ENCODE results near the gene TMEM225B.
A peak's percentile ranks its signal among the peaks of the same experiment; 100 is the strongest.
"Not testable (repeated sequence)": the region's sequence is repeated elsewhere in the genome, so short reads cannot be mapped to it uniquely, and the experiment has no call there.

The TMEM225B gene

DNA sequence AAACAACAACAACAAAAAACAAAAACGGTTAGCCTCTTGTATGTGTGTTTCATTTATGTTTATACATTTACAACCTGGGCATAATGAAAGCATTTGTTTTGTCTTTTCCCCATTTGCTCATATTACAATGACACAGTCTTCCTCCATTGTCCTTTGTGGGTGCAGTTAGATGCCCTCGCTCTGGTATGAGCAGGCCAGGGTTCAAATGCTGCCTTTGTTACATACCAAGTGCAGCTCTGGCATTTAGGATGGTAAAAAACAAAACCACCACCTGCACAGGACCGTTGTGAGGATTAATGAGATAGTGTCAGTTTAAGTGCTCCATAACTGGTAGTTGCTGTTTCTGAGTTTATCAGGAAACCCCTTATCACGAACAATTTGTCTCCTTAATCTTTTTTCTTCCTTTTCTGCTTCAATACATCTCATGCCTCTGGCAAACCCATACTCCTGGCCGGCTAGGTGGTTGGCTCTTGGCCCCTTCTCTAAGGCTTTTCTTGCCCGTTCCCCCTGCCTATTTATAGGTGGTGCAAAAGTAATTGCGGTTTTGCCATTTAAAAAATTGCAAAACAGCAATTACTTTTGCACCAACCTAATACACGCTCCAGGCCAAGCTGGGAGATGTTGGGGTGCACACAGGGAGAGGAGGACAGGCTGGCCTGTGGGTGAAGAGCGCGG is 18.6 kb upstream of the TMEM225B start:
- DNase-seq (ENCODE audit: low read depth in 2 of 2) = no peak

DNA sequence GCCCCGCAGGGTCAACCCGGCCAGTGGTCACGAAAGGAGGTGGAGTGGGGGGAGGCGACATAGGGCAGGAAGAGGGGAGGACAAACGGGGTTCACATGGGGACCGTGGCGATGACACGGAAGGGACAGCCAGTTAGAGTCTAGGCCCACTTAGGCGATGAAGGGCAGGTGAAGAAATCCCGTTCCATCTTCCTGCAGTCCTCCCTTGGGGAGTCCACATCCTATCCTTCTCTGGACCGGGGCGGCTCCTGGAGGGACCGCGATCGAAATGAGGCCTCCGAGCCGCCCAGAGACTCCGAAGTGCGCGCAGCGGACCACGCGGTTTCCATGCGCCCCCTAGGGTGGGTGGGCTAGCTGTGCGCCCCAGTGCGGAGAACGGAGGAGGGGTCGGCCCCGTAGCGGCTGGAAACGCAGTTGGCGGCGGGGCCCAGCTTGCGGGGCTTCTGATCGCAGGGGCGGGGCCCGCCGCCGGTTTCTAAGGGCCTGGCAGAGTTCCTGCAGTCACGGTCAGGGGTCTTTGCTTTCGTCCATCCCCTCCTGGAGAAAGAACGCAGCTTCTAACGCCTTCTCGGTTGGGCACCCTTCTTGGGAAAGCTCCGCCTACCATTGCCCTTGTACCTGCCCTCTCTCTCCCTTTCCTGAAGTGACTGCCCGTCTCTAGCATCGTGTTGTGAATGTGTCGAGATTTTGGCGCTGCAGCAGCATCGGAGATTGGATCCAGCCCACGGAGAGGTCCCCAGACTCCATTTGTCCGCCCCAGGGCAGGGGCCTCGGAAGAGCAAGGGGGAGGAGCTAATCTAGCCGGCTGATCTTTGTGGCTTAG is 17.9 kb upstream of the TMEM225B start:
- DNase-seq (ENCODE audit: low read depth in 2 of 2) = peak; percentile 26 to 32

DNA sequence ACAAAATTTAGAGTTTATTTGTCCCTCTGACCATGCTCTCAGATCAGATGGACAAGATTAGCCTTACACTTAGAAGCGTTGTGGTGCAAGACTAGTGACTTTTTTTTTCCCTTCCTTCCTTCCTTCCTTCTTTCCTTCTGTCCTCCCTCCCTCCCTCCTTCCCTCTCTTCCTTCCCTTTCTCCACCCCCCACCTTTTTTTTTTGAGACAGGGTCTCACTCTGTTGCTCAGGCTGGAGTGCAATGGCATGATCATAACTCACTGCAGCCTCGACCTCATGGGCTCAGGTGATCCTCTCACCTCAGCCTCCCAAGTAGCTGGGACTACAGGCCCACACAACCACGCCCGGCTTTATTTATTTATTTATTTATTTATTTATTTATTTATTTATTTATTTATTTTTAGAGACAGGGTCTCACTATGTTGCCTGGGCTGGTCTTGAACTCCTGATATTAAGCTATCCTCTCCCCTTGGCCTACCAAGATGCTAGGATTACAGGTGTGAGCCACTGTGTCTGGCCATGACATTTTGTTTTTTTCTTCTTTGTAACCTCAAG is 17.2 kb upstream of the TMEM225B start:
- DNase-seq (ENCODE audit: low read depth in 2 of 2) = not testable (repeated sequence)

DNA sequence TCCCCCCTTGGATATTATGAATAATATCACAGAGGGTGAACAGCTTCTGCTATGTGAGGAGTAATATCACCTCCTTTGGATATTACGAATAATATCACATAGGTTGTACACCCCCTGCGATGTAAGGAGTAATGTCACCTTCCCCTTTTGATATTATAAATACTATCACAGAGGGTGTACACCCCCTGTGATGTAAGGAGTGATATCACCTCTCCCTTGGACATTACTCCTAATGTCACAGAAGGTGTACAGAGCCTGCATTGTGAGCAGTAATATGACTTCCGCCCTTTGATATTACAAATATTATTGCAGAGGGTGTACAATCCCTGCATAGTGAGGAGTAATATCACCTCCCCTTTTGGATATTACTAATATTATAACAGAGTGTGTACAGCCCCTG is 9.2 kb upstream of the TMEM225B start:
- no peak for DNase-seq (ENCODE audit: low read depth in 2 of 2)

DNA sequence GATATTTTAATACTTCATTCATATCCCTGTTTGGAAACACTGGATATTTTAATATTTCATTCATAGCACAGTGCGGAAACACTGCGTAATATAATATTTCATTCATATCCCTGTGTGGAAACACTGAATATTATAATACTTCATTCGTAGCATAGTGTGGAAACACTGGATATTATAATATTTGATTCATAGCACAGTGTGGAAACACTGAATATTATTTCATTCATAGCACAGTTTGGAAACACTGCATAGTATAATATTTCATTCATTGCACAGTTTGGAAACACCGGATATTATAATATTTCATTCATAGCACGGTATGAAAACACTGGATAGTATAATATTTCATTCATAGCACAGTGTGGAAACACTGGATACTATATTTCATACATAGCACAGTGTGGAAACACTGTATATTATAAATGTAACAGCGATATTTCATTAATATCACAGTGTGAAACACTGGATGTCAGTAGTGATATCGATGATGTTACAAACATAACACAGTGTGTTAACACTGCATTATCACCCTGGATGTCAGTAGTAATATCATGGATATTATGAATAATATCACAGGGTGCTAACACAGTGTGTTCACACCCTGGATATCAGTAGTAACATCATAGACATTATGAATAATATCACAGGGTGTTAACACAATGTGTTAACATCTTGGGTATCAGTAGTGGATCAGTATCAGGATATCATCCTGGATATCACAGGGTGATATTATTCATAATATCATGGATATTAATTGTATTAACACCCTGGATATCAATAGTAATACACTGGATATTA is 2.9 kb upstream of the TMEM225B start:
- no peak for DNase-seq (ENCODE audit: low read depth in 2 of 2)

DNA sequence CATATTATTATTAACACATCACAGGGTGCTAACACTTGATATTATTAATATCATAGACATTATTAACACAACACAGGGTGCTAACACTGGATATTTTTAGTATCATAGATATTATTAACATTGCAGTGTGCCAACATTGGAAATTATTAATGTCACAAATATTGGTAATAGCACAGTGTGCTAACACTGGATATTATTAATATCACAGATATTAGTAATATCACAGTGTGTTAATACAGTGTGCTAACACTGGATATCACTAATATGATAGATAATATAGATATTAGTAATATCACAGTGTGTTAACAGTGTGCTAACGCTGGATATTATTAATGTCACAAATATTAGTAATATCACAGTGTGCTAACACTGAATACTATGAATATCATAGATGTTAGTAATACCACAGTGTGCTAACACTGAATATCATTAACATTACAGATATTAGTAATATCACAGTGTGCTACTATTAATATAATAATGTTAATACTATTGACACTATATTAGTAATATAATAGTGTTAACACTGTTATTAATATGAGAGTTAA is 1.6 kb upstream of the TMEM225B start:
- DNase-seq (ENCODE audit: low read depth in 2 of 2) = no peak

DNA sequence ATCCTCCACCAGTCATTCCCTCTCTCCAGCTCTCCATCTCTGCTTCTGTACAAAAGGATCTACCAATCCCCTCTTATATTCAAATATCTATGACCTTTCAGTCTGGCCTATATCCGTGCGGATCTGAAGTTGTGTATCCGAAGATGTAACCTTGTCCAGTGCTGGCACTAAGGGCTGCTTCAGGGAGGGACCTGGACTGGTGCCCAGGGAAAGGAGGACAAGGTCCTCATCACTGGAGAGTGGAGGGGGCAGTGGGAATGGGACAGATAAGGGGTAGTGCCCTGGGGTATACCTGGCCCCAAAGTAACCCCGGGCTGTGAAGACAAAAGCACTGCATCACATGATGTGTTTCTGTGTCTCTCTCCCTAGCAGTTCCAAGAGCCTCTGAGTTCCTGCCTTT is 1.8 kb downstream of the TMEM225B start:
- no peak for DNase-seq (ENCODE audit: low read depth in 2 of 2)

DNA sequence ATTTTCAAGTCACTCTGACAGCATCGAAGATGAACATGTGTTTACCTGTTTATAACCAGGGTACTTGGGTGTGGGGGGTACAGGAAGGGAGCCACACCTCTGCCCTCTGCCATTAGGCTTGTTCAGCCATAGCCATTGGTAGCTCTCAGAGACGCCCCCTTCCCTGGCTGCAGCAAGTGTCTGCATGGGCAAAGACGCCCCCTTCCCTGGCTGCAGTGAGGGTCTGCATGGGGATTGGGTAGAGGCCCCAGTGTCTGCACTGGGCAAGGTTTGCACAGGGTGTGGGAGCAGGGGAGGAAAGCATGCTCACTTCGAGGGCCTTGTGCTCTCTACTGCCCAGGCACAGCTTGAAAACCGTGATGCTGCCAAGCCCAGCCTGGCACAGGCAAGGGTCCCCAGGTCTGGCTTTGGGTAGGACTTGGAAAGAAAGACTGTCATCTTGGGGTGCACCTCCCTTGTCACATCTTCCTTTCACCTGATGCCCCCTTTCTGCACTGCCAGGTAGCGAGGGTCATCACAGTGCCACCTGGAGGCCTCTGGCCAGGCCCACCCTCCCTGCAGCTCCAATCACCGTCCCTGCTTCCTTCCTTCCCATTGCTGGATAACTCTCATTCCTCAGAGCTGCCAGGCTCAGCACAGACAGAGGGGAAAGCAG is 3.7 kb downstream of the TMEM225B start:
- DNase-seq (ENCODE audit: low read depth in 2 of 2) = no peak

DNA sequence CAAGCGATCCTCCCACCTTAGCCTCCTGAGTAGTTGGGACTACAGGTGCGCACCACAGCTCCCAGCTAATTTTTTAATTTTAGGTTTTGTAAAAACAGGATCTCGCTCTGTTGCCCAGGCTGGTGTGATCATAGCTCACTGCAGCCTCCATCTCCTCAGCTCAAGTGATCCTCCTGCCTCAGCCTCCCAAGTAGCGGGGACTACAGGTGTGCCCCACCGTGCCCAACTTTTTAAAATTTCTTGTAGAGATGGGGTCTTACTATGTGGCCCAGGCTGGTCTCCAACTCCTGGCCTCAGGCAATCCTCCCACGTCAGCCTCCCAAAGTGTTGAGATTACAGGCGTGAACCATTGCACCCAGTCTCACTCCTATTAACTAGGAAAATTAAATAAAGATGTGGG is 7.5 kb downstream of the TMEM225B start:
- no peak for DNase-seq (ENCODE audit: low read depth in 2 of 2)

DNA sequence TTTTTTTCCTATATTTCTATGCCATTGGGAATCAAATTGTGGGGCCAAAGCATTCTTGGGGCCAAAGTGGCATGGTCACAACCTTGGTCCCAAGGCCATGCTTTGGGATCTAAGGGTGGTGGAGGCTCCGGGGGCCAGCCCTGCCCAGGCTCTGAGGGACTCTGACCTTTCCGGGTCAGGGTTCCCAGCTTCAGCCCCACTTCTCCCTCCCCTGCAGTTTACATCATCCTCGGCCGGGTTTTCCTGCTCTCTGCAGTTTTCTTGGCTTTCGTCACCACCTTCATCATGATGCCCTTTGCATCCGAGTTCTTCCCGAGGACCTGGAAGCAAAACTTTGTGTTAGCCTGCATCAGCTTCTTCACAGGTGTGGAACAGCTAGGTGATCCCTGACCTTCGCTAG is 8.5 kb downstream of the TMEM225B start:
- DNase-seq (ENCODE audit: low read depth in 2 of 2) = no peak

DNA sequence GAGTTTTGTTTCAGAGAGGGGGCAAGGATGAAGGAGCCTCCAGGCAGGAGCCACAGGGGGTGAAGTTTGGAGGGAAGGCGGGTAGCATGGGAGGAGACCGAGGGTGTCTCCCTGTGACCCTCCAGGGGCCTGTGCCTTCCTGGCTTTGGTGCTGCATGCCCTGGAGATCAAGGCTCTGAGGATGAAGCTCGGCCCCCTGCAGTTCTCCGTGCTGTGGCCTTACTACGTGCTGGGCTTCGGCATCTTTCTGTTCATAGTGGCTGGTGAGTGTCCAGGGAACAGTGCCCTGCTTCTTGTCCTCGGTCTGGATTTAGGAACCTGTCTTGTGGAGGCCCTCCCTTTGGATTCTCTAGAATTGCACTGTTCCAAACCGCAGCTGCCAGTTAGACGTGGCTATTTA is 9.5 kb downstream of the TMEM225B start:
- DNase-seq (ENCODE audit: low read depth in 2 of 2) = no peak

DNA sequence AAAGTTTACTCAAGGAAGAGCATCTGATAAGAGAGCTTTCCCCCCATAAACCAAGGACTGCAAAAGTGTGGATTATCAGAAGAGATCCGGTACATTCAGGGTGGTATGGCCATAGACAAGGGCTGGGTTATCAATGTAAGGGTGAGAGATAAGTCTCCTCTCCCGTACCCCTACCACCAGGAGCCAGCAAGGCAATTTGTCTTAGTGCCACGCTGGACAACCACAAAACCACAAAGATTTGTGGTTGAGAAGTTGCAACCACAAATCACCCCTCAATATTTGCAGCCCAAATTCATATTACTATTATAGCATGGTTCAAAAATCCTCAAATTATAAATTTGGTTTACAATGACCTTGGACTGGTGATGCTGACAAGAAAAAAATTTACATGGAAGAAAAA is 16.4 kb downstream of the TMEM225B start:
- DNase-seq (ENCODE audit: low read depth in 2 of 2) = no peak

DNA sequence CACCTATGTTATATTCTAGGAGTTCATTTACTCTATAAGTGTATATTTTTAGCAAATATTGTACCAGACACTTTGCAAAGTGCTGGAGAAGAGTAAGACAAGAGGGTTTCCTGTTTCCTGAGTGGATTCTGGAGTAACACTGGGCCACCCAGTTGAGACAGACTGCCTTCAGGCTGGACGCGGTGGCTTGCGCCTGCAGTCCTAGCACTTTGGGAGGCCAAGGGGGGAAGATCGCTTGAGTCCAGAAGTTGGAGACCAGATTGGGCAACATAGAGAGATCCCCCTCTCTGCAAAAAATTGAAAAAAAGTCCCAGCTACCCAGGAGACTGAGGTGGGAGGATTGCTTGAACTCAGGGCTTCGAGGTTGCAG is 17.9 kb downstream of the TMEM225B start:
- no peak for DNase-seq (ENCODE audit: low read depth in 2 of 2)

DNA sequence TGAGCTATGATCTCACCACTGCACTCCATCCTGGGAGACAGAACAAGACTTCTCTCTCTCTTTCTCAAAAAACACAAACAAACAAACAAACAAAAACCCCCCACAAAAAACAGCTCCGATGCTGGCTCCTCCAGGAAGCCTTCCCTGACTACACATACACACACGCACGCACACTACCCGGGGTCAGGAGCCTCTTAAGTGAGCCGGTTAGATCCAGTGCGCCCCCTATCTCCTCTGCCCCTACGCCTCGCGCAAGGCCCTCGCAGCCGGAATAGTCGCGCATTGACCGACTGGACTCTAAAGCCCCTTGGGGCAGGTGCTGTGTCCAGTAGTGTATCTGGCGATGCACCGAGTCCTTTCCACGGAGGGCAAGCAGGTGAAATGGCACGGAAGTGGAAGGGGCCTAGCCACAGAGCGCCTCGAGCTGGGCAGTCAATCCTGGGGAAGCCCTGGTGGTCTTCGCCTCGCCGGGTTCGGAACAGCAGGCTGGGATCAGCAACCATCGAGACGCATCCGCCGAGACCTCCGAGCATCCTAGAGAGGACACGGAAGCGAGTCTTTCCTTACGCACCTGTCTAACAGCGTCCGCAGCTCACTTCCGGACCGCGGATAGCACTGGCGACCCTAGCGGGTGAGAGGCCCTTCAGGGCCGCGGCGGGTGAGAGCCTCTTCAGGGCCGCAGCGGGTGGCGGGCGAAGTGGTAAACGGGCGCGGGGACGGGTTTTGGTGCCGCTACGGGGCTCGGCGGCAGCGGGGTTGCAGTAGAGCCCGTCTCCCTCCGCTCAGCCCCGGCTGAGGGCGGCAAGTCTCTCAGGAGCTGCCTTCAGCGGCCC is 18.5 kb downstream of the TMEM225B start, which contains the start of gene ZSCAN25:
Gene ZSCAN25, plus strand, starts transcription at position 588 of the 833 bp plus-strand sequence. CDS start 2,661 bp downstream, outside the sequence.
- peak; percentile 79 to 85 for DNase-seq (ENCODE audit: low read depth in 2 of 2)

DNA sequence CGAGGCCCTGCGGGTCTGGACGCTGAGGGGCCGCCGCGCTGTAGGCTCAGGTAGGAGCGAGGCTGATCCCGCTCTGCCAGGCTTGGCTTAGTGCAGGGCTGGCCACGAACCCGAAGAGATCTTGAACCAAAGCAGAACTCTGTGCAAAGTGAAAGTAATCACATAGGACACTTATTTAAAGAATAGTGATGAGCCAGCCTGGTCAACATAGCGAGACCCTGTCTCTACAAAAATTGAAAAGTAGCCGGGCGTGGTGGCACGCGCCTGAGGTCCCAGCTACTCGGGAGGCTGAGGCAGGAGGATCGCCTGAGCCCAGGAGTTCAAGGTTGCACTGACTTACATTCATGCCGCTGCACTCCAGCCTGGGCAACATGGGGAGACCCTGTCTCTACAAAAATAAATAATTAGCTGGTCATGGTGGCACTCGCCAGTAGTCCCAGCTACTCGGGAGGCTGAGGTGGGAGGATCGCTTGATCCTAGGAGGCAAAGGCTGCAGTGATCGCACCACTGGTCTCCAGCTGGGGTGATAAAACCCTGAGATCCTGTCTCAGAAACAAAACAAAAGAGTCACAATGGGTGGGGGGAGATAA is 19.2 kb downstream of the TMEM225B start:
- DNase-seq (ENCODE audit: low read depth in 2 of 2) = no peak

DNA sequence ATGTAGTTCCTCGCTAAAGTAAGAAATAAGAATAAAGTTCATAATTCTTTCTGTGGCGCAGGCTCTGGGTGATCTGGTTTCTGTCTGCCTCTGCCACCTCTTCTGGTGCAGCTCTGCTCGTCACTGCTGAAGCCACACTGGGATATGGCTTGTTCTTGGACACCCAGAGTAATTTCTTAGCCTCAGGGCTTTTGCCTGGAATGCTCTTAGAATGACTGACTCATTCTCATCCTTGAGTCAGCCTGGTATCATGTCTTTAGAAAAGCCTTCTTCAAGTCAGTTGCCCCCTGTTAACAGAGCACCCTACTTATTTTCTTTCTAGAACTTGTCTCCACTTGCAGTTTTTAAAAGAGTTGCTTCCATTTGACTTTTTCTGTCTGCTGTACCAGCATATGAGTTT is 20.7 kb downstream of the TMEM225B start:
- no peak for DNase-seq (ENCODE audit: low read depth in 2 of 2)

DNA sequence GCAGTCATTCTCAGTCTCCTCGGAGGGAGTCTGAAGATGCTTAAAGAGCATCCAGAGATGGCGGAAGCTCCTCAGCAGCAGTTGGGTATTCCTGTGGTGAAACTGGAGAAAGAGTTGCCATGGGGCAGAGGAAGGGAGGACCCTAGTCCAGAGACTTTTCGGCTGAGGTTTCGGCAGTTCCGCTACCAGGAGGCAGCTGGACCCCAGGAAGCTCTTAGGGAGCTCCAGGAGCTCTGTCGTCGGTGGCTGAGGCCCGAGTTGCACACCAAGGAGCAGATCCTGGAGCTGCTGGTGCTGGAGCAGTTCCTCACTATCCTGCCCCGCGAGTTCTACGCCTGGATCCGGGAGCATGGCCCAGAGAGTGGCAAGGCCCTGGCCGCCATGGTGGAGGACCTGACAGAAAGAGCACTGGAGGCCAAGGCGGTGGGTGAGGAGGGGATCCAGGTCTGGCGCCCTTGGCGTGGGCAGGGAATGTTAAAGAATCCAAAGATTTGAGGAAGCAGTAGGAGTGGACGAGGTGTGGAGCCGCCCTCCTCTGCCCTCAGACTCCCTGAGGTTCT is 21.6 kb downstream of the TMEM225B start:
- DNase-seq (ENCODE audit: low read depth in 2 of 2) = no peak

DNA sequence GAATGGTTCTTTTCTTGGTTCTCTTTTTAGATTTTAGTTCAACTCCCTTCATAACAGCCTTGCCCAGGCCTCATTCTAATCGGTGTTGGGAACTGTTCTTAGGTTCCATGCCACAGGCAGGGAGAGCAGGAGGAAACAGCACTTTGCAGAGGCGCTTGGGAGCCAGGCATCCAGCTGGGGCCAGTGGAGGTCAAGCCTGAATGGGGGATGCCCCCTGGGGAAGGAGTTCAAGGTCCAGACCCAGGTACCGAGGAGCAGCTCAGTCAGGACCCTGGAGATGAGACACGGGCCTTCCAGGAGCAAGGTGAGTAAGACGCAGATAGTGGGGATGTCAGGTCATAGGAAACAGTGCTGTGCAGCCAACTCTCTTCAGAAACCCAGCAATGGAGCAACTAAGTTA is 23.2 kb downstream of the TMEM225B start:
- DNase-seq (ENCODE audit: low read depth in 2 of 2) = no peak

DNA sequence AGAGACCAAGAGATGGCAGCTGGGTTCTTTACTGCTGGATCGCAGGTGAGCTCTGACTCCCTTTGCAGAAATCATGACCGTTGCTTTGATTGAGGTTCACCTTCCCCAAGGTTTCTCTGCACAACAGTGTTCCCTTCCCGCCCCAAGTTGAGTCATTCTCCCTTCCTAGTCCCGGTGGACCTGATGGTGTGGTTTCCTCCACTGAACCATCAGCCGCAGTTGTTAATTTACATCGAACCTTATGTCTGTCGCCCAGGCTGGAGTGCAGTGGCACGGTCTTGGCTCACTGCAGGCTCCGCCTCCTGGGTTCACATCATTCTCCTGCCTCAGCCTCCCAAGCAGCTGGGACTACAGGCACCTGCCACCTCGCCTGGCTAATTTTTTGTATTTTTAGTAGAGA is 24.5 kb downstream of the TMEM225B start:
- DNase-seq (ENCODE audit: low read depth in 2 of 2) = no peak

All from stimulated activated CD4-positive, alpha-beta T cell treated with anti-CD3 and anti-CD28 coated beads, Interleukin-4, amount 100 ng/mL, for 48 hours (primary cell).